ENCODE measurements around the gene IL36G.

IL36G gene

DNA sequence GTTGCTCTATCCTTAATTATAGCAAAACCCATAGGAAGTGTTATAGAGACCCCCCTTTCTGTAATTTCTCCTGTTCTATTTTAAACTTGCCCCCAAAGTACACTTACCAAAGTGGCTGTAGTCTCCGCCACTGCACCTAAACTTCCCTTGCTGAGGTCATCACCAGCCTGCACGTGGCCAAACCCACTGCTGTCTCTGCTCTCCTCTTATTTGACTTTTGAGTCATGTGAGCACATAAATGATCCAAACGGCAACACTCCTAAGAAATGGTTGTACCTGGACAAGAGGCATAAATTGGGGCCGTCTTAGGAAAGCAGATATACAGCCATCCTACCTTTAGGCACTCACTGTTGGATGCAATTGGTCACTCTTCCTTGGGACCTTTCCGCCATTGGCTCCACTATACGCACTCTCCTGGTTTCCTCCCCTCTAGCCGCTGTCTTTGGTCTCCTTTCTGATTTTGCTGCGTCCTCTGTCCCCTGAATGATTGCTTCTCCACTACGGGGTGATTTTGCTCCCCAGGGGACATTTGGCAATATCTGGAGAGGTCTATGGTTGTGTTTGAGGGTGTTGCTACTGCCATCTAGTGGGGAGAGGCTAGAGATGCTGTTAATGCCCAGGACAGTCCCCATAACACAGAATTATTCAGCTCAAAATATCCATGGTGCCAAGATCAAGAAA is 19.2 kb upstream of the IL36G start:
- no peak overlapping the region for H3K4me3 ChIP-seq (ENCODE audit: low read length)
- TF ChIP-seq ZNF274 (IDR thresholded peaks at IDR 0.05; ENCODE audit: low read depth, low read length): no peak

DNA sequence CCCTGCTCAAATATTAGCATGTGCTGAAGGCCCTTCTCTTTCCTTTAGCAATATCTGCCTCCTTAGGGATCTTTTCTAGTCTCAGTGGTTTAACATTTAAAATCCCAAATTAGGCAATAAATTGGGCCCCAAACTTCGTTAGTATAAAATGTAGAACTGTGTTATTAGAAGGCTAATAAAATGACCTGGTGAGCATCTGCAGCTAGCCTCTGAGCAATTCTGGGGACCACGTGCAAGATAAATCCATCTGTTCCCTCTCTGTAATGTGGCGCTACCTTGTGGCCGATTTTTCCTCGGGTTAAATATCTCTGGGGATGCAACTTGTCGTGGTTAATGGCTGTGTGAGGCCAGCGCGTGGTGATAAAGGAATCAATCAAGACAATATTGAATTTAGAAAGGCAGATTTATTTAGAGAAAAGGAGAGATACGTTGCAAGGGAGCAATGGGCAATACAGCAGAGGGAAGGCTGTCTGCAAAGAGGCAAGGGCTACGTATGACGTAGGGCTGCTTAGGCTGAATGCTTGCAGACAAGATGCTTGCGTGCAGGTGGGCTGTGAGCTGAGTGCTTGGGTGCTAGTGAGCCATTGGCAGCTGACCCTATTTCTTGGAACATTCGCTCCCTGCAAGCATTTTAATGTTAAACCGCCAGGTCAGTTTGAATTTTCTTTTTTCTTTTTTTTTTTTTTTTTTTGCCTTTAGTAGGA is 18.5 kb upstream of the IL36G start:
- TF ChIP-seq ZNF274 (IDR thresholded peaks at IDR 0.05; ENCODE audit: low read depth, low read length): no peak

DNA sequence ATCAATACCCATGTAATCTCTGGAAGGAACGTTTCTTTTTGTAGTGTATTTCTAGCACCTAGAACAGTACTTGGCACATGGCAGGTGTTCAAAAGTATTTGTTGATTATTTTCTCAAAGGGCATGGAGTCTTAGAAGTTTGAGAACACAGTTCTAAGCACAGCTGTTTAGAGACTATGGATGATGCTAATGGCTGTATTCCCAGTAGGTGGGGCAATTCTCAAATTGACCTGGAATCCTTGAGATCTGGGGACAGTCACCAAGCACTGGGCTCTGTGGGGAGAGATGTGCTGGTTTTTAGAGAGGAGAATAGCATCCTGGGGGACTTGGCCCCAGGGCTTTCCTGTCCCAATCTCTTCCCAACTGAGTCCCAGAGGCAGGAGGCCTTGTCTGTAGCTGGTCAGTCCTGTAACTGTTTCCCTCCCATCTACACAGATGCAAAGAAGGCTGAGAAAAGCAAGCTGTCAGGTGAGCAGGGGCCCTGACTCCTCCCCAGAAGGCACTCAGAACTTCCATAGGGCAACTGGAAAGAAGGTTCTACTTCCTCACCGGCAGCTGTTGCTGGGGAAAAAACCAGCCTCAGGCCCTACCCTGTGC is 17.5 kb upstream of the IL36G start:
- H3K4me3 ChIP-seq (ENCODE audit: low read length): no peak overlapping the region
- no peak for TF ChIP-seq ZNF274 (IDR thresholded peaks at IDR 0.05; ENCODE audit: low read depth, low read length)

More for the DNA sequence above, 18.5 kb upstream of the IL36G start:
- no peak overlapping the region for H3K4me3 ChIP-seq (ENCODE audit: low read length)

DNA sequence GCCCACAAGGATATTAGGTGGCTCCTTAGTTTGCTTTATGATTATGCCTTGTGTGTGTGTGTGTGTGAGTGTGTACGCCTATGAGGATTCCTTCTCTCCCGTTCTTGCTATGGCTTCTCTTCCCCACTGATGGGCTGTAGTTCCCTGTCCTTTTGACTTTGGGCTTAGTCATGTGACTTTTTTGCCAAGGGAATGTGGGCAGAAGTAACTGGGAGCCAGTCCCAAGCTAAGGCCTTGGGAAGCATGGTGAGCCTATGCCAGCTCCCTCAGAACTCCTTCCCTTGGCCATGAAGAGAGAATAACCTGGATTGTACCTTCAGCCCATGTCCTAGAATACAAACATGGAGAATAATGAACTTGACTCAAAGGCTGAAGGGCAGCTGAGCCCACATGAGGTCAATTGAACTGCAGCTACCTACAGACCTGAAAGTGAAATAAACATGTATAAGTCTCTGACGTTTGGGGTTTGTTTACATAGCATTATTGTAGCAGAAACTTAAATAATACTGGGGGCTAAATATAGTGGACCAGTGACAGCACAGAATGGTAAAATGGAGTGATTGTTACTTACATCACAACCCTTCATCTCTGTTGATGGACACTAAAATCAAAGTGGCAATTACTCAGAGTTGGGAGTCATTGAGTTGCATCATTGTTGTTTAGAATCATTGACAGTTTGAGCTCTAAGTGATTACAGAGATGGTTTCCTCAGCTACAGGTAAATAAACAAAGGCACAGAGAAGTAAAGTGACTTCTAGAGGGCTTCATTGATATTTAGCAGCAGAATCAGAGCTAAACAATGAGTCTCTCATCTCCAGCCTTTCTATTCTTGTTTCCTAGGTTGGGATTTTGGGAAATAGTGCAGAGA is 15.3 kb upstream of the IL36G start:
- TF ChIP-seq ZNF274 (IDR thresholded peaks at IDR 0.05; ENCODE audit: low read depth, low read length): no peak
- no peak overlapping the region for H3K4me3 ChIP-seq (ENCODE audit: low read length)

DNA sequence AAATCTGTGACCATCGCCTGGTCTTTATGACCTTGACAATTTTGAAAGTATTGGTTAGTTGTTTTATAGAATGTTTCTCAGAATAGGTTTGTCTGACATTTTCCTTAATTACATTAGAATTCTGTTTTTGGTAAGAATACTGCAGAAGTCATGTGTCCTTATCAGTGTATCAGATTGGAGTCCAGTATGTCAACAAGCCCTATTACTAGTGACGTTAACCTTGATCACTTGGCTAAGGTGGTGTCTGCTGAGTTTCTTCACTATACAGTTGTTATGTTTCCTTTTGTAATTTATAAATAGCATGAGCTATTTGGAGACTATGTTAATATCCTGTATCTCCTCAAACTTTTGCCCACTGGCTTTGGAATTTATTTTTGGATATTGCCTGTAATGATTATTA is 10.8 kb upstream of the IL36G start:
- no peak for TF ChIP-seq ZNF274 (IDR thresholded peaks at IDR 0.05; ENCODE audit: low read depth, low read length)
- H3K4me3 ChIP-seq (ENCODE audit: low read length): no peak overlapping the region

DNA sequence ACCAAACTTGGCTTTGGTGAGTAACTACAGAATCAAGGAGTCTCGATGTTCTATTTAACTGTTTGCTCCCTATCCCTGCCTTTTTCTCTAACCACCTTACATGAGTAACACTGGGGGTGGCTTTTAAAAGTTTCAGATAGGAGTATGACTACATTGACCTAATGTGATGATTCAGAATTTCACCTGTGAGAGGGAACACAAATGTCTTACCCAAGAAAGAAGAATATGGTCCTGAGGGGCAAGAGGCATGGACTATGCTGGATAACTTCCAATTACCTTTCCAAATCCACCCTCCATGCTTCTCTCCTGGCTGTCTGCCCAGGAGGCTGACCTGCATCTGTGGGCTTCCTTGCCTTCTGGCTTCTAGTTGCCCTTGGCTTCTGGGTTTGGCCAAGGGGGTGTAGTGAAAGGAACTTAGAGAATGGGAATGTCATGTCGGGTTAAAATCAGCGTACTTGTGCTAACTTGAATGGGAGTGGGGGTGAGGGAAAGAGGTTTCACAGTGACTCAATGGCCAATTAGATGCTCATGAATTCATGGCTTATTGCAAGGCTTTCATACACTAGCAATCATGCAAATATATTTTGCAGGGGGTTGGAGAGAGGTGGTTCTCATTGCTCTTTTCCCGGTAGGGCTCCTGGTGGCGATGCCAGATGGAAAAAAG is 5.3 kb upstream of the IL36G start:
- H3K4me3 ChIP-seq (ENCODE audit: low read length): no peak overlapping the region
- no peak for TF ChIP-seq ZNF274 (IDR thresholded peaks at IDR 0.05; ENCODE audit: low read depth, low read length)

DNA sequence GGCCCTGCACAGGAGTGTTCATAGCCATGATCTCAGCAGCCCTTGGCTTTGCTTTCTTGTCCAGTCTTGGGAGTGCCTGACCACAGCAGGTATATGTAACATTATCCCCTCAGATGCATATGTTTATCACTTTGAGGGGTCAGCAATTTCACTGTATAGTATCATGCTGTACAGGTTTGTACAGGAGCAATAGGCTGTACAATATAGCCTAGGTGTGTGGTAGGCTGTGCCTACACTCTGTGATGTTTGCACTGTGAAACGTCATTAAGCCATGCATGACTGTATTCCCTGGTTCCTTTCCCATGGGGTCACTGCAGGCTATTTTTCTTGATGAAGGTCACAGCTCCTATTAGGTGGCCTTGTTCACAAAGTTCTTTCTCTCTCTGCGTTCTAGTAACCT is 4.7 kb upstream of the IL36G start:
- TF ChIP-seq ZNF274 (IDR thresholded peaks at IDR 0.05; ENCODE audit: low read depth, low read length): no peak
- no peak overlapping the region for H3K4me3 ChIP-seq (ENCODE audit: low read length)

DNA sequence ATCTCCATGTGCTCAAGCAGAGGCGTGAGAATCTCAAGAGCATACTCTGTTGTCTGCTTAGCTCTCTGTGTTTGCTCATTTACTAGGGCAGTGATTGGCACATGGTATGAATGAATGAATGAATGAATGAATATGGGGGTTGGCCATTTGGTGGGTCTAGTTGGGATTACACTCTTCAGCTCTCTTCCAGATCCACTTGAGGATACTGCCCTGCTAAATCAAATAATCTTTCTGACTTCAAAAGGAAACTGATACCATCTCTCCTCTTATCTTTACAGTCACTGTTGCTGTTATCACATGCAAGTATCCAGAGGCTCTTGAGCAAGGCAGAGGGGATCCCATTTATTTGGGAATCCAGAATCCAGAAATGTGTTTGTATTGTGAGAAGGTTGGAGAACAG is 1.9 kb downstream of the IL36G start:
- no peak overlapping the region for H3K4me3 ChIP-seq (ENCODE audit: low read length)
- no peak for TF ChIP-seq ZNF274 (IDR thresholded peaks at IDR 0.05; ENCODE audit: low read depth, low read length)

DNA sequence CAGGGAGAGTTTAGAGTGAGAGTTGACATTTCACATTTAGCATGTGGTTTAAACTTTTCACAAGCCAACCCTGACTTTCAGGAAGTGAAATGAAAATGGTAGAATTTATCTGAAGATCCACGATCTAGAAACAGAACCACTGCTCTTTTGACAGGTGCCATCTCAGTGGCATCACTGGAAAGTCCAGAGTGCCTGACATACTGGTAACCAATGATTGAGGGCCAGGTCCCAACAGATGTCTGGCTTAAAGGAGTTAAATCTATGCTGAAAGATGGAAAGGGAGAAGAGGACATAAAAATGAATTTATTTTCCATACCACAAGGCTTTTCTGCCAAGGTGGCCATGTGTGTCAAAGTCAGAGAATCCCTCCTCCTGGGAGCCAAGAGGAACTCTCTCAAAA is 2.7 kb downstream of the IL36G start:
- TF ChIP-seq ZNF274 (IDR thresholded peaks at IDR 0.05; ENCODE audit: low read depth, low read length): no peak
- H3K4me3 ChIP-seq (ENCODE audit: low read length): no peak overlapping the region

DNA sequence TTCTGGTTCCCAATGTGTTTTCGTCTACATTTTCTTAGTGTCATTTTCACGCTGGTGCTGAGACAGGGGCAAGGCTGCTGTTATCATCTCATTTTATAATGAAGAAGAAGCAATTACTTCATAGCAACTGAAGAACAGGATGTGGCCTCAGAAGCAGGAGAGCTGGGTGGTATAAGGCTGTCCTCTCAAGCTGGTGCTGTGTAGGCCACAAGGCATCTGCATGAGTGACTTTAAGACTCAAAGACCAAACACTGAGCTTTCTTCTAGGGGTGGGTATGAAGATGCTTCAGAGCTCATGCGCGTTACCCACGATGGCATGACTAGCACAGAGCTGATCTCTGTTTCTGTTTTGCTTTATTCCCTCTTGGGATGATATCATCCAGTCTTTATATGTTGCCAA is 7.3 kb downstream of the IL36G start:
- no peak for TF ChIP-seq ZNF274 (IDR thresholded peaks at IDR 0.05; ENCODE audit: low read depth, low read length)
- H3K4me3 ChIP-seq (ENCODE audit: low read length): no peak overlapping the region

DNA sequence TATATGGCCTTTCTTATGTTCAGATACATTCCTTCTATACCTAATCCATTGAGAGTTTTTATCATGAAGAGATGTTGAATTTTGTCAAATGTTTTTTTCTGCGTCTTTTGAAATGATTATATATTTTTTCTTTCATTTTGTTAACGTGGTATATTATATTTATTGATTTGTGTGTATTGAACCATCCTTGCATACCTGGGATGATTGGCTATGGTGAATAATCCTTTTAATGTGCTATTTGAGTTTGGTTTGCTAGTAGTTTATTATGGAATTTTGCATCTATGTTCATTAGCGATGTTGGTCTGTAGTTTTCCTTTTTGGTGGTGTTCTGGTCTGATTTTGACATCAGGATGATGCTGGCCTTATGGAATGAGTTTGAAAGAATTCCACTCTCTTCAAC is 11.8 kb downstream of the IL36G start:
- no peak for TF ChIP-seq ZNF274 (IDR thresholded peaks at IDR 0.05; ENCODE audit: low read depth, low read length)
- no peak overlapping the region for H3K4me3 ChIP-seq (ENCODE audit: low read length)

DNA sequence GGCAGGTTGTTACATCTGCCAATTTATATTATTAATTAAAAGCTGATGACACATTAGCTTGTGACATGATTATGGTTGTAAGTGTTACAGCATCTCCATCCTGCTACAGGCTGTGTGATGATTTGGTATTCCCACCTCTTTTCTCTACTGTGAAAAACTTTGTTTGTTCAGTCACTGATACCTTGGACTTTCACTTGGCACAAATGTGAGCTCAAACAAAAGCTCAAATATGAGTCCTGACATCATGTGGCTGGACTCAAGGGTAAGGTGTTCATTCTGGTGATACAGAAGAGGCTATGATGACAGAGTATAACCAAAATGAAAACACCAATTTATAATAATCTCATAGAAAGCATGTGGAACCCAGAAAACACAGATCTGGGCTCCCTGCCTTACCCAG is 16.0 kb downstream of the IL36G start:
- H3K4me3 ChIP-seq (ENCODE audit: low read length): no peak overlapping the region
- TF ChIP-seq ZNF274 (IDR thresholded peaks at IDR 0.05; ENCODE audit: low read depth, low read length): no peak

DNA sequence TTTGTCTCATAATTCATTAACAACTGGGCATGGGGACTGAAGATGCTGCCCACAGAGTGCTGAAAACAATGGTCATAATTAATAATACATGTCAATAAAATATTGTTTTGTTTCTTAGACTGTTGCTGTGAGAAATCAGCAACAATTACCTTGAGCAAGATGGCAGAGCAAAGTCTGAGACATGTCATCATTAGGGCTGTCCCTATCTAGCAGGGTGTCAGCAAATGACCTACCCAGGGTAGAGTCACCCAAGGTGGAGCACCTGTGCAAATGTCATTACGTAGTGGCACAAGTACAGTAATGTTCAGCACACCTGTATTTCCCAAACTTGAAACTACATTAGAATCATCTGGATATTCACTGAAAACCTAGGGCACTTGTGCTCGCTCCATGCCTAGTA is 16.8 kb downstream of the IL36G start:
- TF ChIP-seq ZNF274 (IDR thresholded peaks at IDR 0.05; ENCODE audit: low read depth, low read length): no peak

More for the DNA sequence above, 16.8 kb downstream of the IL36G start:
- no peak overlapping the region for H3K4me3 ChIP-seq (ENCODE audit: low read length)

Data from GM08714 (cell line).